ENCODE results near the gene SLFNL1.

Gene SLFNL1

DNA sequence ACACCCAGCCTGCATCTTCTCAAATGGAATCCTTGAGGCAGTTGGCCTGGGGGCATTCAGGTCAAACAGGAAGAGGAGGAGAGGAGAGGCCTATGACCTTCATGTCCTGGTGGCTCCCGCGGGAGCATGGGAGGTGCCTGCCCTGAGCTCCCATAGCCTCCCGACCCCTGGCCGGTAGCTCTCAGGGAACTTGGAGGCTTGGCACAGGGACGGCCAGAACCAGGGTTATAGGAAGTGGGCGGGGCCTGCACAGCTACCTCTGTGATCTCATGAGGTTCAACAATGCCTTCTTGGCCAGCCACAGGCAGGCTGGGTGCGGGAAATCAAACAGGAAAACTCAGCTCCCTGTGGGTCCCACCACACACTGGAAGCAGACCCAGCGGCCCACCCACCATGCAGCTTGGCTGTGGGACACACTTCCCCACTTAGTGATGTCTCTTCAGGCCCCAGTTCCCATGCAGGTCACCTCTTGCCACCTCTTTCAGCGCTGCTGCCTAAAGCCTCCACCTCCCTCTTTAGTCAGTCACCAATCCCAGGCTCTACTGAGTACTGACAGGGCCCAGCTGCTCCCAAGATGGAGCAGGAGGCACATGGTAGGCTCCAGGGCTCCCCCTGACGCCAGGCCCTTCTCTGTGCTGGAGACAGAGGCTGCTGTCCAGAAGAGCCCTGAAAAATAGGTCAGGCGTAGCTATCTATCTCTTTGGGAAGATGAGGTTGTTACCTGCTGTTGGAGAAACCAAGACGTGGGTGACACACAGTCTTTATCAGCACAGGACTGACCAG lies at the start of gene SLFNL1:
Gene SLFNL1, minus strand, starts transcription at position 200 of the 783 bp plus-strand sequence. CDS start 1,065 bp downstream, outside the sequence.
- no peak for DNase-seq

DNA sequence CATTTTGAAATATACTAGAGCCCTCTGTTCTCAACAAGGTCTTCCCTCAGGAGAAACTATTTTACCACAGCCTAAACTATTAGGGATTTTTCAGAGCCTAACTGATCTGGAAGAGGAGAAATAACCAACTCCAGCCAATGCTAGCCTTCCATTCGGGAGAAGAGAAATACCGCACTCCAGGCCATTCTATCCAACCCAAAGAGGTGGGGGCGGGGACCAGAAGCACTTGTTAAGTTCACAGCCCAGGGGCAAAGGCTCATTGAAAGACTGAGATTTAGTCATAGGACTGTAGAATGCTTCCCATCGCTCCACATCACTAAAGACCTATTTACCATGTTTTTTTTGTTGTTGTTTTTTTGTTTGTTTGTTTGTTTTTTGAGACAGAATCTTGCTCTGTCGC lies 35.4 kb upstream of the SLFNL1 start:
- DNase-seq: no peak

DNA sequence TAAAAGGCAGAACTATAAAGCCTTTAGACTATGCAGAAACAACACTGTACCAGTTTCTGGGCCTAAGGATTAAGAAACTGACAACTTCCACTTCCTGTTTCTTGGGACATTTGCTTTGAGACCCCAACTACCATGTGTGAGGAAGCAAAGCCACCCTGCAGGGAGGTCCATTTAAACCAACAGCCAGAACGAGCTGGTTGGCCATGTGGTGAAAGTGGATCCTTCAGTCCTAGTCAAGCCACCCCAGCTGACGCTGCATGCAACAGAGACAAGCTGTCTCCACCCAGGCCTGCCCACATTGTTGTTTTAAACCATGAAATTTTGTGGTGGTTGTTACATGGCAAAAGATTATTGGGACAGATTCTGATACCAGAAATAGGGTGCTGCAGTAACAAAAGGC lies 31.8 kb upstream of the SLFNL1 start:
- no peak for DNase-seq

DNA sequence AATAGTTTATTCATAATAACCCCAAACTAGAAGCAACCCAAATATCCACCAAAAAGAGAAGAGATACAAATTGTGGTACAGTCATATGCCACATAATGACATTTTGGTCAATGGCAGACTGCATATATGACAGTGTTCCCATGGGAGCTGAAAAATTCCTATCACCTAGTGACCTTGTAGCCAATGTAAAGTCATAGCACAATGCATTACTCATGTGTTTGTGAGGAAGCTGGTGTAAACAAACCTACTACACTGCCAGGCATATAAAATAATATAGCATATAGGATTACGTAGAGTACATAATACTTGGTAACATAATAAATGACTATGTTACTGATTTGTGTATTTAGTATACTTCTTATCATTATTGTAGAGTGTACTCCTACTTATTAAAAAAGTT lies 29.5 kb upstream of the SLFNL1 start:
- DNase-seq: no peak

GRCh38 chr1:41048540-41048939 lies 27.0 kb upstream of the SLFNL1 start:
- DNase-seq: no peak

DNA sequence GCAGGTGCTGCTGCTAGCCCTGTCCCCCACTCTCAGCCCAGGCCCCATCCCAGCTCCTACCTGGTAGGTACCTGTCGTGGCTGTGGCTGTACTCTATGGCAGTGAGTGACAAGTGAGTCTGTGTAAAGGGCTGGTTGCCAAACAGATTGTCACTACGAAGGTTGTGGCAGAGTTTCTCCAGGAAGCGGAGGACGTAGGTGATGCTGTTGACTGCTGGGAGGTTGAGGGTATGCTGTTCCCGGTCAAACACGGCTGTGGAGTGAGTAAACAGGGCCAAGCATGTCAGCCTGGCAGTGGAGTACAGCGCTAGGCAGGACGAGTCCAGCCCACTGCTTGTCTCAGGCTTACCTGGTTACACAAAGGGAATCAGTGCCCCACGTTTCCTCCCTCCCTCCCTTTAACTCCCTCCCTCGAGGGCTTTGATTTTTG lies 24.8 kb upstream of the SLFNL1 start:
- no peak for DNase-seq

GRCh38 chr1:41045740-41046139 lies 24.2 kb upstream of the SLFNL1 start:
- DNase-seq: no peak

DNA sequence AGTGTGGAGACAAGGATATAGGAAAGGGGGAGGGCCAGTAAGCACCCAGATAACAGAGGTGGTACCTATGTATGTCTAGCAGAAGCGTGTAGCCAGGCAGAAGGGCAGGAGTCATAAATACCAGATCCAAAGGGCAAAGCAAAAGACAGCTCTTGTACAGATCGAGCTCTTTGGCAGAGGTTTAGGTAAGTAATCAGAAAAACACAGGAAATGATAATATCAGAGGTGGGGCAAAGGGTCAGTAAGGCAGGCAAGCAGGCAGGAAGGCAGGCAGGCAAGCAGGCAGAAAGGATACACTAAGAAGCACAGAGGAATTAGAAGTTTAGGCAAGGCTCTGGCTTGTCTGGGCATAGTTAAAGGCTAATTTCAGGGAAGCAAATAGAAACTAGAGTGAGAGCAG lies 22.7 kb upstream of the SLFNL1 start:
- no peak for DNase-seq

DNA sequence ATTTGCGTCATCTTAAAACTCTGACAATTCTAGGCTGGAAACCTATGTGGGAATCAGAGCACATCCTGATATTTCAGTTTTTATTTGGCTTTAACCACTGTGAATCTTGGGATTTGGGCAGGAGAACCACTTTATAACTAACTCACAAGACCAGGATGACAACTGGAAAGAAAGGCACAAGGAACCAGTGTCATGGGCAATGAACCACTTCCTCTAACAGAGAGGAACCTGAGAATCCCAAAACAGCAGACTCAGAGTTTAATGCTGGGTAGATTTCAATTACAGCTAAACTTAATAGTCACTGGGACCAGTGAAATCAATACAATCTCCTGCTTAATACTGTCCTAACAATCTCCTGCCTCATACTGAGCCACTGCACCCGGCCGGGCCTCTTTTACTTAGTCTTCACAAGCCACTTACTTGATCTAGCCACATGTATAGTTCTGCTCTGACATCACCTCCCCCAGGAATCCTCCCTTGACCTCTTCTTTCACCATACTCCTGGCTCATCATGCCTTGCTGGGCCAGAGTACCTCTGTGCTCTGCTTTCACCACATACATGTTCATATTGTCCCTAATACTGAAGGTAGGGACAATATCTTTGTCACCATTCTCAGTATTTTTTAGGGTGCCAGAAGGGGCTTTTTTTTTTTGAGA lies 20.2 kb upstream of the SLFNL1 start:
- DNase-seq: no peak

GRCh38 chr1:41038110-41038509 lies 16.6 kb upstream of the SLFNL1 start:
- DNase-seq: no peak

- no peak for DNase-seq
Observed at GRCh38 chr1:41037116-41037903, 15.8 kb upstream of the SLFNL1 start.

GRCh38 chr1:41033272-41033671 lies 11.7 kb upstream of the SLFNL1 start:
- DNase-seq: no peak

DNA sequence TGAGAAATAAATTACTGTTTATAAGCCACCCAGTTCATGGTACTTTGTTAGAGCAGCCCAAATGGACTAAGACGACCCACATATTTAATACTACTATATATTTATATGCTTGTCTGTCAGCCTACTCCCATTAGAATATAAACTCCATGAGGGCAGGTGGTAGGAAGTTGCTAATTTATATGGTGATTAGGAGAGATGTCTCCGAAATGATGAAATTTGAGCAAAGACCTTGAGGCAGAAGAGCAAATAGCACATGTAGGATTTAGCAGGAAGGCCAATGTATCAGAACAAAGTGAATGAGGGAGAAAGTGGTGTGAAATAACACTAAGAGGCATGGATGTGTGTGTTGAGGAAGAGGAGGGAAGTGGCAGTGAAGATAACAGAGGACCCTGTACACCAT lies 10.6 kb upstream of the SLFNL1 start:
- no peak for DNase-seq

- DNase-seq: no peak
Observed at GRCh38 chr1:41030872-41031616, 9.5 kb upstream of the SLFNL1 start.

DNA sequence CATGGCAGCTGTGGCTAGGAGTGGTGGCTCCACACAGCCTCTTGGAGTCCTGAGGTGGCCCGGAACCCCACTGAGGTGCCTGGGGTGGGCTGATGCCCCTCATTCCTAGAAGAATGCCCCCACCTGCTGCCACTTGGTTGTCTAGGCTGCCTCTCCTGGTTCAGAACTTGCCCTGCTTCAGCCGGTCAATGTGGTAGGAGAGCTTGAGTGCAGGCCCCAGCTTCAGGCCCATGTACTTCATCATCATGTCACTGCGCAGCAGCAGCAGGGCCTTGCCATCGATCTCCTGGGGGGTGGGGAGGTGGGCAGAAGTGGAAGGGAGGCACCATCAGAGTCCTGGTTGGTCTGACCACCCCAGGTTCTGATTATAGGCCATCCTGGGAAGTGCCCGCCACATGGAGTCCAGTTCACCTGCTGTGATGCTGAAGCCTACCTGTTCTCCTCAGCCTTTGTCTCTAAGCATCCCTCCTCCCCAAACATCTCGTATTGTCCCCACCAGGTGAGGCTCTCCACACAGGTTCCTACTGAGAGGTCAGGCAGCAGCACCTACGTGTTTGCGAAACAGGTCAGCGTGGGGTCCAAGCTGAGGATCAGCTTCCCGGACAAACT lies 6.6 kb upstream of the SLFNL1 start:
- no peak for DNase-seq

DNA sequence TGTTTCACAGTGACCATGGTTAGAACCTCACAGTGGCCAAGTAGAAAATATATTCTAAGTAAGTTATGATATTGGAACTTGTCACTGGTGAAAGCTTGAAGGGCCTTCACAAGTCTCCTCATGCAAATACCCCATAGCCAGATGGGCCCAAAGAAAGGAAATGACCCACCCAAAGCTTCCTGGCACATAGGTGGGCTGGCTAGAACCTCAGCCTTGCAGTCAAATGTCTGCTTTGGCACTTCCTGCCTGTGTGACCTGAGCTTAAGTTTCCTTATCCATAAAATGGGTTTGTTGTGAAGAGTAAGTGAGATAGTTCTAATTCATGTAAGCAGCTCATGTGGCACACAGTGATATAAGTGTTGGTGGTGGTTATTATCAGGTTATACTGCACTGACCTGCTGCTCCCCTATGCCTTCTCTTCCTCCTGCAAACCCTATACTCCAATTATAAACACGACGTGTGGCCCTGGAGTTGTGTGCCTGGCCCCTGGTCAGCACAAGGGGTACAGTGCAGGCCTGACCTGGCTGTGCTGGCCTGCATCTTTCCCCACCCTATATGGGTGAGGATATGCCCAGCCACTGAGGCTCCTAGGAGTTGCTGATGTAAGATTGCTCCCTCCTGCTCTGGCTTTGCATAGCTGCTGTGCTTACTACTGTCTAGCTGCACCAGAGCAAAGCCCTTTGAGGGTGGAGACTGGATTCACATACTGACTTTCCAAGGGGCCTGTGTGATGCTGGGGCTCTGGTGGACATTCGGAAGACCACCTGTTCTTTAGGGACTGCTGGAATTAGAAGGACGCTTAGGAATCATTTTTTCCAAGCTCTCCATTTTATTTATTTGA lies 4.7 kb upstream of the SLFNL1 start:
- no peak for DNase-seq

GRCh38 chr1:41024953-41025352 lies 3.4 kb upstream of the SLFNL1 start:
- DNase-seq: no peak

DNA sequence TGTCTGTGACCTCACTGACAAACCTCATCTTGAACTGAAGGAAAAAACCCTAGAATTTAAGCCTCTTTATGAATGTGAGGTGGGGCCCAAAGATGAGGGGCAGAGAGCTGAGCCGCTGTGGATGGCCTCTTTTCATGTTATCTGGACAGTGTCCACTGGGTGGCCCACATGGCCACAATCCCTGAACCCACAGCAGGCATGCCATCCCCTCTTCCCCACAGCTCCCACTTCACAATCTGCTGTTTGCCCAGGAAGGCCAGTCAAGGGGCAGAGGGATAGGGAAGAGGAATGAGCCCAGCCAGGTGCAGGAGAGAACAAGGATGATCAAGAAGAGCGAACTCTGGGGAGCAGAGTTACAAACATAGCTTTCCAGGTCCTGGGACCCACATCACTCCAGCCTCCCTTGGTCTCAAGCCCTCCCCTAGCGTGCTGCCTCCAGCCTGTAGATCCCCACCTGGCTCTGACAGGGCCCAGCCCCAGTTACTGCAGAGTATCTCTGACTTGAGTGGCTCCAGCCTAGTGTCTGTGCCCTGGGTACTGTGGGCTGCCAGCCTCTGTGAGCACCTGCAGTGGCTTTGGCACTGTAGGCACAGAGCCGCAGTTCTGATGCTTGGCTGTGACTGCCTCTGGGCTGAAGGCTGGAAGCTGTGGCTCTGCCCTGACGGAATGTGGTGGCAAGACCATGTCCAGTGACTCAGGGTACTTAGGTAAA lies 1.9 kb upstream of the SLFNL1 start:
- DNase-seq: no peak

- no peak for DNase-seq
Observed at GRCh38 chr1:41022424-41022823, 899 bp upstream of the SLFNL1 start.

DNA sequence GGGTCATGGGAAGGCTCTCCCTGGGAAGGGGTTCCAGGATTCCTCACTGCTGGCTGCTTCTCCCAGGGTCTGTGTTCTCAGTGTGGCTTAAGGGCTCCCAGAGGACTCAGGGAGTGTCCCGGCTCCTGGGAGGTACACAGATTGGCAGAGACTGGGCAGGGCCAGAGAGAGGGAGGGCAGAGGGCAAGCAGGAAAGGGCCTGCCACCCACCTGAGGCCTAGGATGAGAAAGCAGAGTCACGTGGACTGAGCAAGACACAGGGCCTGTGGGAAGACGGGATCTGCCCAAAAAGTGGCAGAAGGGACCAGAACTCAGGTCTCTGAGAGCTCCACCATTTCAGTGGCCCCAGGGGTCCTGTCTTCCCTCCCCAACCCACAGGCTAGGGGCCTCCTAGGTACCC lies 871 bp downstream of the SLFNL1 start:
- DNase-seq: no peak

GRCh38 chr1:41020109-41020576 lies 1.4 kb downstream of the SLFNL1 start:
- no peak for DNase-seq
